A549 (cell line): Measurements from ENCODE around the gene AMDHD2. TPM values are rescaled to one million over a fixed set of nuclear protein-coding genes. Genes with fewer than 3 reads are reported as not detected.

Experiments used
- ATAC-seq, 2 experiments: fragments of 200-7000 bp in 1 of 2; fragments of >200 bp in 1 of 2; cut with Nextera tagmentation in 1 of 2; cut with Tn5 transposase in 1 of 2; 3 replicates each; pipeline versions ENCODE4 v1.8.0 to v1.9.1; 2018 to 2020; ENCODE audit warnings: mild to moderate bottlenecking in 1 of 2, moderate library complexity in 1 of 2
- CTCF ChIA-PET: fragments of 300-600 bp; sonication (Branson Sonifier 250); formaldehyde crosslinking; extraction: SDS; loops from one replicate; lab custom pipeline; 2021; ENCODE audit warnings: antibody characterized with exemption, inconsistent platforms; lab: Yijun Ruan, JAX
- POLR2A ChIA-PET: fragments of 350-600 bp; formaldehyde crosslinking; extraction: SDS; loops from one replicate; lab custom pipeline; 2021; ENCODE audit warnings: antibody characterized with exemption, inconsistent platforms; lab: Yijun Ruan, JAX
- DNase-seq, 2 experiments: peaks; one replicate each; pipeline versions ENCODE4 v3.0.0 to v3.0.0-alpha.2; 2011 to 2016; ENCODE audit warnings: low read depth in 1 of 2, low spot score in 1 of 2
- FAIRE-seq: peaks from 2 replicates; lab custom pipeline; 2011; peaks lifted over from hg19 to GRCh38; lab: Jason Lieb, UNC
- H3K27ac ChIP-seq, 2 experiments: fragments of >200 bp; sonication (Bioruptor Twin); formaldehyde crosslinking; 3 replicates each; pipeline ENCODE4 v1.5.1; 2016 to 2017
- H3K4me1 ChIP-seq: fragments of >200 bp; sonication (Bioruptor Twin); formaldehyde crosslinking; 3 replicates; pipeline ENCODE4 v1.6.1; 2016
- H3K4me2 ChIP-seq: fragments of >200 bp; sonication (Bioruptor Twin); formaldehyde crosslinking; 3 replicates; pipeline ENCODE4 v1.6.1; 2016
- H3K4me3 ChIP-seq: fragments of >200 bp; sonication (Bioruptor Twin); formaldehyde crosslinking; 3 replicates; pipeline ENCODE4 v1.5.1; 2016
- H3K9me3 ChIP-seq: fragments of >200 bp; sonication (Bioruptor Twin); formaldehyde crosslinking; 3 replicates; pipeline ENCODE4 v1.6.1; 2016
- BCL3 ChIP-seq: fragments of >200 bp; sonication (Bioruptor Twin); formaldehyde crosslinking; IDR thresholded peaks from 3 replicates; pipeline ENCODE4 v1.6.1; 2016
- BHLHE40 ChIP-seq: IDR thresholded peaks from 2 replicates; pipeline ENCODE4 v1.6.1; 2012; ENCODE audit warnings: low read depth, low read length, inconsistent platforms
- CBX8 ChIP-seq: fragments of 200-600 bp; sonication (generic); IDR thresholded peaks from 2 replicates; pipeline ENCODE4 v1.6.1; 2016
- EHF ChIP-seq: fragments of 250-450 bp; sonication (Bioruptor Pico); IDR thresholded peaks from 2 replicates; pipeline ENCODE4 v1.5.0; 2020; ENCODE audit warnings: mild to moderate bottlenecking
- EHMT2 ChIP-seq: fragments of 200-600 bp; sonication (generic); IDR thresholded peaks from 2 replicates; pipeline ENCODE4 v1.6.1; 2016; ENCODE audit warnings: antibody characterized with exemption, low read depth, mild to moderate bottlenecking, moderate library complexity
- ELK1 ChIP-seq: fragments of 150-350 bp; IDR thresholded peaks from 2 replicates; pipeline ENCODE4 v1.6.1; 2014; ENCODE audit warnings: low read depth, mild to moderate bottlenecking, low read length
- EP300 ChIP-seq, 2 experiments: fragments of >200 bp; sonication (Bioruptor Twin); formaldehyde crosslinking; IDR thresholded peaks; 2 replicates in 1 of 2; 3 replicates in 1 of 2; pipeline ENCODE4 v1.6.1; 2016 to 2017
- FOSB ChIP-seq: fragments of 250-450 bp; sonication (Bioruptor Pico); IDR thresholded peaks from 2 replicates; pipeline ENCODE4 v1.5.0; 2020; ENCODE audit warnings: mild to moderate bottlenecking, moderate library complexity
- GATA3 ChIP-seq: IDR thresholded peaks from 2 replicates; pipeline ENCODE4 v1.6.1; 2012; ENCODE audit warnings: borderline replicate concordance
- HDAC2 ChIP-seq: fragments of 200-600 bp; sonication (generic); IDR thresholded peaks from 2 replicates; pipeline ENCODE4 v1.6.1; 2016
- HES2 ChIP-seq: fragments of >200 bp; sonication (Bioruptor Twin); formaldehyde crosslinking; IDR thresholded peaks from 2 replicates; pipeline ENCODE4 v1.6.1; 2016
- HOXB13 ChIP-seq: fragments of 250-450 bp; sonication (Bioruptor Pico); IDR thresholded peaks from 2 replicates; pipeline ENCODE4 v1.5.0; 2020; ENCODE audit warnings: low read depth, mild to moderate bottlenecking, moderate library complexity
- JUN ChIP-seq, 2 experiments: fragments of >200 bp; sonication (Bioruptor Twin); formaldehyde crosslinking; IDR thresholded peaks; 2 replicates in 1 of 2; 3 replicates in 1 of 2; pipeline ENCODE4 v1.6.1; 2016 to 2017
- KDM5A ChIP-seq: fragments of 200-600 bp; sonication (generic); IDR thresholded peaks from 2 replicates; pipeline ENCODE4 v1.6.1; 2016; ENCODE audit warnings: antibody characterized with exemption, mild to moderate bottlenecking
- MAFK ChIP-seq: fragments of 450-650 bp; IDR thresholded peaks from 2 replicates; pipeline ENCODE4 v1.6.1; 2014; ENCODE audit not compliant: partially characterized antibody
- MAZ ChIP-seq: fragments of 150-350 bp; IDR thresholded peaks from 2 replicates; pipeline ENCODE4 v1.6.1; 2014; ENCODE audit warnings: antibody characterized with exemption, low read depth, low read length, borderline replicate concordance
- MYC ChIP-seq: IDR thresholded peaks from 2 replicates; pipeline ENCODE4 v1.6.1; 2012; ENCODE audit warnings: mild to moderate bottlenecking, inconsistent platforms, low read length, improper control_type of control experiment, borderline replicate concordance
- NFE2L2 ChIP-seq: fragments of 150-350 bp; conservative IDR thresholded peaks from 2 replicates; pipeline ENCODE4 v1.6.1; 2014; ENCODE audit warnings: low read length
- PBX3 ChIP-seq: IDR thresholded peaks from 2 replicates; pipeline ENCODE4 v1.6.1; 2012
- PHF8 ChIP-seq: fragments of 200-600 bp; sonication (generic); IDR thresholded peaks from 2 replicates; pipeline ENCODE4 v1.6.1; 2016; ENCODE audit warnings: low read depth, mild to moderate bottlenecking, antibody characterized with exemption, moderate library complexity, borderline replicate concordance
- POLR2A ChIP-seq: IDR thresholded peaks from 2 replicates; pipeline ENCODE4 v1.6.1; 2012; ENCODE audit warnings: mild to moderate bottlenecking, low read length
- RAD21 ChIP-seq, 2 experiments: fragments of >200 bp in 1 of 2; sonication (Bioruptor Twin) in 1 of 2; formaldehyde crosslinking in 1 of 2; IDR thresholded peaks in 1 of 2; conservative IDR thresholded peaks in 1 of 2; 2 replicates in 1 of 2; 3 replicates in 1 of 2; pipeline ENCODE4 v1.6.1; 2012 to 2018; ENCODE audit warnings: inconsistent platforms in 1 of 2
- RARB ChIP-seq: fragments of 250-450 bp; sonication (Bioruptor Pico); IDR thresholded peaks from 2 replicates; pipeline ENCODE4 v1.8.0; 2021; ENCODE audit warnings: mild to moderate bottlenecking, moderate library complexity
- RCOR1 ChIP-seq: fragments of 150-350 bp; IDR thresholded peaks from 2 replicates; pipeline ENCODE4 v1.6.1; 2014; ENCODE audit warnings: antibody characterized with exemption, low read length, low read depth
- REST ChIP-seq: fragments of 200-600 bp; sonication (generic); IDR thresholded peaks from 2 replicates; pipeline ENCODE4 v1.6.1; 2016; ENCODE audit warnings: antibody characterized with exemption, mild to moderate bottlenecking, moderate library complexity
- TP53 ChIP-seq: fragments of 250-450 bp; sonication (Bioruptor Pico); IDR thresholded peaks from 2 replicates; pipeline ENCODE4 v1.5.0; 2021; ENCODE audit warnings: mild to moderate bottlenecking, moderate library complexity
- ZC3H11A ChIP-seq: fragments of 450-650 bp; IDR thresholded peaks from 2 replicates; pipeline ENCODE4 v1.6.1; 2014; ENCODE audit warnings: antibody characterized with exemption, mild to moderate bottlenecking
- ZSCAN20 ChIP-seq: fragments of 250-450 bp; sonication (Bioruptor Pico); IDR thresholded peaks from 2 replicates; pipeline ENCODE4 v1.8.0; 2022; ENCODE audit warnings: mild to moderate bottlenecking, moderate library complexity
- WGBS: methylation state at CpG from one replicate; pipeline ENCODE4 v1.1.6; 2017; ENCODE audit errors: missing lambda C conversion rate; 5-methylcytosine and 5-hydroxymethylcytosine counted together
- polyA plus RNA-seq, 4 experiments: library from polyadenylated mRNA; depleted of rRNA in 3 of 4; stranded (reverse); fragments of >200 nt; fragmentation: RNase III in 1 of 4; extraction: RNeasy Plus Mini Kit Qiagen cat#74134 plus additional on column Dnase treatment in 1 of 4; gene quantifications; 2 replicates in 3 of 4; 3 replicates in 1 of 4; pipeline ENCODE4 v1.2.3, GENCODE V29; 2011 to 2017
- TF ChIP-seq, protein P1 (sequence below): fragments of >200 bp; sonication (Bioruptor Twin); formaldehyde crosslinking; IDR thresholded peaks from 3 replicates; pipeline ENCODE4 v1.5.1; 2016
- TF ChIP-seq, protein P2 (sequence below): fragments of 450-650 bp; IDR thresholded peaks from 2 replicates; pipeline ENCODE4 v1.6.1; 2014; ENCODE audit warnings: antibody characterized with exemption

Gene AMDHD2
- polyA plus RNA-seq, 2 of the 4 experiments (the other 2 are of a cell fraction): 6.6 to 28.8 TPM

GRCh38 chr16:2474877-2475412 lies 45.2 kb upstream of the AMDHD2 start, which contains the start of gene TBC1D24:
TSS of gene TBC1D24 (plus strand) at chr16:2475127. CDS start at chr16:2496149, 21,022 bp downstream.
- ATAC-seq: peak; percentile 66 to 87
- CTCF ChIA-PET: interaction anchor here (1.0 to 2.8 kb wide), 9 partner anchors 12 to 335 kb away, joined by 3 to 17 read pairs (median 3); partner anchors contain the start of genes ABCA3 and TEDC2

More at GRCh38 chr16:2474877-2475412, 45.2 kb upstream of the AMDHD2 start, which contains the start of gene TBC1D24:
- peak within 1 kb of the TSS; percentile 97 to 99 for H3K27ac ChIP-seq
- H3K4me1 ChIP-seq: peaks cover 25% of the 10 kb centered on the region
- no CpG with 5 or more reads among the region's 77 CpGs for whole genome bisulfite sequencing
- no peak for FAIRE-seq
- no peaks in the 10 kb centered on the region for H3K9me3 ChIP-seq
- POLR2A ChIA-PET: interaction anchor here (0.6 to 1.9 kb wide), 5 partner anchors 11 to 319 kb away, joined by 3 to 9 read pairs (median 3); partner anchors contain the start of genes CCNF, TEDC2 and TRAF7
- peak within 1 kb of the TSS; percentile 100 for H3K4me2 ChIP-seq
- TF ChIP-seq HDAC2 (no peak), ZSCAN20 (CRISPR knock-in tag) (no peak), GATA3 (no peak), FOSB (no peak), BHLHE40 (0 out of 2 replicates have a peak, but pooled peaks have one; percentile 36), PHF8 (0 out of 2 replicates have a peak, but pooled peaks have one; percentile 3), BCL3 (peak; percentile 59; the same call in 1 of the 3 replicates), ELK1 (no peak), RAD21 (conservative IDR thresholded peaks at IDR 0.05 in 1 of 2, IDR thresholded peaks at IDR 0.05 in 1 of 2) (no peak), PBX3 (no peak), EHMT2 (no peak), POLR2A (peak; percentile 91), JUN (IDR thresholded peaks at IDR 0.05) (peak in 1 of 2 experiments; percentile 73; a peak in 2 of 5 replicates), RCOR1 (no peak), HOXB13 (CRISPR knock-in tag) (no peak), MYC (no peak), TP53 (CRISPR knock-in tag) (no peak), ZC3H11A (no peak), EHF (CRISPR knock-in tag) (no peak), REST (no peak), HES2 (no peak), CBX8 (no peak), NFE2L2 (no peak), EP300 (IDR thresholded peaks at IDR 0.05) (no peak), KDM5A (no peak), MAFK (no peak), RARB (CRISPR knock-in tag) (no peak), MAZ (no peak)
- TF ChIP-seq, protein P1, sequence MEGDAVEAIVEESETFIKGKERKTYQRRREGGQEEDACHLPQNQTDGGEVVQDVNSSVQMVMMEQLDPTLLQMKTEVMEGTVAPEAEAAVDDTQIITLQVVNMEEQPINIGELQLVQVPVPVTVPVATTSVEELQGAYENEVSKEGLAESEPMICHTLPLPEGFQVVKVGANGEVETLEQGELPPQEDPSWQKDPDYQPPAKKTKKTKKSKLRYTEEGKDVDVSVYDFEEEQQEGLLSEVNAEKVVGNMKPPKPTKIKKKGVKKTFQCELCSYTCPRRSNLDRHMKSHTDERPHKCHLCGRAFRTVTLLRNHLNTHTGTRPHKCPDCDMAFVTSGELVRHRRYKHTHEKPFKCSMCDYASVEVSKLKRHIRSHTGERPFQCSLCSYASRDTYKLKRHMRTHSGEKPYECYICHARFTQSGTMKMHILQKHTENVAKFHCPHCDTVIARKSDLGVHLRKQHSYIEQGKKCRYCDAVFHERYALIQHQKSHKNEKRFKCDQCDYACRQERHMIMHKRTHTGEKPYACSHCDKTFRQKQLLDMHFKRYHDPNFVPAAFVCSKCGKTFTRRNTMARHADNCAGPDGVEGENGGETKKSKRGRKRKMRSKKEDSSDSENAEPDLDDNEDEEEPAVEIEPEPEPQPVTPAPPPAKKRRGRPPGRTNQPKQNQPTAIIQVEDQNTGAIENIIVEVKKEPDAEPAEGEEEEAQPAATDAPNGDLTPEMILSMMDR: no peak
- TF ChIP-seq, protein P2, sequence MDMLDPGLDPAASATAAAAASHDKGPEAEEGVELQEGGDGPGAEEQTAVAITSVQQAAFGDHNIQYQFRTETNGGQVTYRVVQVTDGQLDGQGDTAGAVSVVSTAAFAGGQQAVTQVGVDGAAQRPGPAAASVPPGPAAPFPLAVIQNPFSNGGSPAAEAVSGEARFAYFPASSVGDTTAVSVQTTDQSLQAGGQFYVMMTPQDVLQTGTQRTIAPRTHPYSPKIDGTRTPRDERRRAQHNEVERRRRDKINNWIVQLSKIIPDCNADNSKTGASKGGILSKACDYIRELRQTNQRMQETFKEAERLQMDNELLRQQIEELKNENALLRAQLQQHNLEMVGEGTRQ: no peak
- TF ChIP-seq, all 56 proteins: peak for 5
- peak within 1 kb of the TSS; percentile 98 for H3K4me3 ChIP-seq
- DNase-seq: peak; percentile 78 to 97
